Fibroblast of skin of abdomen (primary cell): Measurements from ENCODE around the gene CLCN7. TPM values are rescaled to one million over a fixed set of nuclear protein-coding genes. Genes with fewer than 3 reads are reported as not detected.
A peak's percentile ranks its signal among the peaks of the same experiment; 100 is the strongest.

Source experiments
- DNase-seq: peaks from one replicate; pipeline ENCODE4 v3.0.0-alpha.2; 2013
- polyA plus RNA-seq, 2 experiments: library from polyadenylated mRNA; unstranded; fragments of 120-200 nt; gene quantifications; one replicate each; pipeline ENCODE4 v1.2.1, GENCODE V29; 2013; ENCODE audit not compliant: insufficient read length in 2 of 2

CLCN7 gene
- 35.3 TPM for polyA plus RNA-seq (2013, experiment 1 of 2; ENCODE audit: insufficient read length)
- 35.5 TPM for polyA plus RNA-seq (2013, experiment 2 of 2; ENCODE audit: insufficient read length)

DNA sequence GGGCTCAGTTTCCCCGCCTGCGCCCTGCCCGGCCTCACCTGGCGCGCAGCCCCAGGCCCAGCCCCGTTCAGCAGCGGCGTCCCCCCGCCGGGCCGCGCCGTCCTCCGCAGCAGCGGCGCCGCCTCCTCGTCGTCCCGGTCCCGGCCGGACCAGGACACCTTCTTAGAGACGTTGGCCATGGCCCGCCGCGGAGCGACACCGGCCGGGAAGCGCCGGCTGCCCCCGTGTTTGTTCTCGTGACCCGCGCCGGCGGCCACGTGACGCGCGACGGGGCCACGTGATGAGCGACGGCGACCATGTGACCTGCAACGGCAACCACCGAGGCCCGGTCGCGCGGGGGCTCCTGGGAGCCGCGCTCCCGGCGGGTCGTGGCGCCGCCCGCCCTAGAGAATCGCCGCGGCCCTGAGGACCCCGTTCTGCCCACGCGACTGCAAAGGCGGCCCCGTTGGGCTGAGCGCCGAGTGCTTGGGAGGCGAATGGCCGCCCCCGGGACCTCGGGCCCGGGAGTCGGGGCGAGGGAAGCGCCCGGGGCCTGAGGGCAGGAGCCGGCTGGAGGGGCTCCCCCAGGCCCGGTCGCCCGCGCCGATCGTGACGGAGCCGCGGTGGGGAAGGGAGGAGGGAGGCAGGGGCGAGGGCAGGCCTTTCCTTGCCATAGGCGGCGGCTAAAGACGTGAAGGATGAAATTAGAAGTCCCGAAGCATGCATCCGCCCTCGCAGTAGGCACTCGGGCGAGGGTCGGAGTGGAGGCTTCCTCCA, at the start of gene CLCN7:
CLCN7 (minus strand) TSS at position 233 of the 756 bp plus-strand sequence; CDS start at position 179, 54 bp downstream.
- DNase-seq = peak; percentile 85

DNA sequence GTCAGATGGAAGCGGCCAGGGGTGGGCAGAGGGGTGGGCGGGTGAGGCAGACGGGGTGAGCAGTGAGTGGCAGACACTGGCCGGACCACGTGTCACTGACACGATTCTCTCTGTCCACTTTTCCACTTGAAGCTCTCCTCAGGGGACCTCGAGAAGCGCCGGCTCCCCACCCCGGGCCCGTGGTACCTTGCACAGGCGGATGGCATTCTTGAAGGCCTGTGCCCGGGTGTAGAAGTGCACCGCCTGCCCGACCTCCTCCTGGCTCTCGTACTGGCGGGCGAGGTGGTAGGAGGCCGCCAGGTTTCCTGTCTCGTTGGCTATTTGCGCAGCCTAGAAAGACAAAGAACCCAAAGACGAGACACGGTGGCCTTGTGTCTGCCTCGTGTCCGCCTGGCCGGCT, 49.5 kb upstream of the CLCN7 start:
- DNase-seq = no peak

GRCh38 chr16:1523581-1524245, 48.9 kb upstream of the CLCN7 start:
- no peak for DNase-seq

- DNase-seq = no peak
Observed at GRCh38 chr16:1520461-1520860, 45.6 kb upstream of the CLCN7 start.

GRCh38 chr16:1519831-1520230, 45.0 kb upstream of the CLCN7 start:
- DNase-seq = no peak

GRCh38 chr16:1518626-1519135, 43.9 kb upstream of the CLCN7 start:
- no peak for DNase-seq

- DNase-seq = no peak
Observed at GRCh38 chr16:1514507-1514906, 39.7 kb upstream of the CLCN7 start.

DNA sequence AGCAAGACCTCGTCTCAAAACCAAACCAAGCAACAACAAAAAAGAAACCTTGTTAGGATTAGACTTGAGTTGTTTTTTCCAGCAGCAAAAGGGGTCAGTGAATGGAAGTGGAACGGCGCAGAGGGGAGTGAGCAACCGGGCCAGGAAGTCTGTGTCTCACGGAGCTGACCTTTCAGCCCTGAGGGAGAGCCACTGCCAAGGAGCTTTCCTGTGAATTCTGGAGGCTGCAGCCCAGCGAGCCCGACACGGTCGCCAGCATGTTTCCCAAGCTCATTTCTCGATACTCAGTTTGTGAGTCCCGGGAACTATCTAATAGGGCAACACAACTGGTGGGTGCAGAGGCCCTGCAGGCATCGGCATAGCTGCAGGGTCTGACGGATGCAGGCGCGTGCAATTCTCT, 37.9 kb upstream of the CLCN7 start:
- no peak for DNase-seq

DNA sequence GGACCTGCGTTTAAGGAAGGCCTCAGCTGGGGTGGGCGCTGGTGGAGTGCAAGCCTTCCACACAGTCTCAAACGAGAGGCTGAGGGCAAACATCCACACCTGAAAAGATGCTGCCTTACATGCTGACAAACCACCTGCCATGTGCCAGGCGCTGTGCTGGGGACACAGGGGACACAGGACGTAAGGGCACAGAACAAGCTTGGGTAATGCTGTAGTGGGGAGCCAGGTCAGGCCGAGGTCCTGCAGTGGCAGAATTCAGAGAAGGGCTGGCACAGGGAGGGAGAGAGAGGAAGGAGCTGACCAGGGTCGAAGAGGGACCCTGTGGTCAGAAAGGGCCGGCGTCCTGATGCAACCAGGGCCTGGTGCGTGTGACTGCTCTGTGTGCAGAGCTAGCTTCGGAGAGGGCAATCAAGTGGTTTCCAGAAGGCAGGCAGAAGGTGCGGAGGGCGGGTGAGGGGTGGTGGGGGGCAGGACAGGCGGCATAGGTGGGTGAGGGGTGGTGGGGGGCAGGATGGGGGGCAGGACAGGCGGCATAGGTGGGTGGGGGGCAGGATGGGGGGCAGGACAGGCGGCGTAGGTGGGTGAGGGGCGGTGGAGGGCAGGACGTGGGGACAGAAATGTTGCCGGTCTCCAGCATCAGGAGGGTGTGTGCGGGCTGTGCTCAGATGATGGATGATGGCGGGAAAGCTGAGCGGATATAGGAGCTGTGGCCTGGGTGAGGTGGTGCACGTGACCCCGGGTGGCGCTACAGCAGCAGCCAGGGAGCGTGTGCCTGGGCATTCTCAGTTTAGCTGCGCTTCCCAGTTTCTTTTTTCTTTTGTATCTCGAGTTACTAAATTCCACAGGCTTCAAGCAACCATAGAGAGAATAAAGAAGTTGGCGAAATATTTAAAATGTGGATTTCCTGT, 37.1 kb upstream of the CLCN7 start:
- no peak for DNase-seq

- no peak for DNase-seq
Observed at GRCh38 chr16:1510941-1511351, 36.1 kb upstream of the CLCN7 start.

GRCh38 chr16:1510272-1510671, 35.4 kb upstream of the CLCN7 start:
- no peak for DNase-seq

DNA sequence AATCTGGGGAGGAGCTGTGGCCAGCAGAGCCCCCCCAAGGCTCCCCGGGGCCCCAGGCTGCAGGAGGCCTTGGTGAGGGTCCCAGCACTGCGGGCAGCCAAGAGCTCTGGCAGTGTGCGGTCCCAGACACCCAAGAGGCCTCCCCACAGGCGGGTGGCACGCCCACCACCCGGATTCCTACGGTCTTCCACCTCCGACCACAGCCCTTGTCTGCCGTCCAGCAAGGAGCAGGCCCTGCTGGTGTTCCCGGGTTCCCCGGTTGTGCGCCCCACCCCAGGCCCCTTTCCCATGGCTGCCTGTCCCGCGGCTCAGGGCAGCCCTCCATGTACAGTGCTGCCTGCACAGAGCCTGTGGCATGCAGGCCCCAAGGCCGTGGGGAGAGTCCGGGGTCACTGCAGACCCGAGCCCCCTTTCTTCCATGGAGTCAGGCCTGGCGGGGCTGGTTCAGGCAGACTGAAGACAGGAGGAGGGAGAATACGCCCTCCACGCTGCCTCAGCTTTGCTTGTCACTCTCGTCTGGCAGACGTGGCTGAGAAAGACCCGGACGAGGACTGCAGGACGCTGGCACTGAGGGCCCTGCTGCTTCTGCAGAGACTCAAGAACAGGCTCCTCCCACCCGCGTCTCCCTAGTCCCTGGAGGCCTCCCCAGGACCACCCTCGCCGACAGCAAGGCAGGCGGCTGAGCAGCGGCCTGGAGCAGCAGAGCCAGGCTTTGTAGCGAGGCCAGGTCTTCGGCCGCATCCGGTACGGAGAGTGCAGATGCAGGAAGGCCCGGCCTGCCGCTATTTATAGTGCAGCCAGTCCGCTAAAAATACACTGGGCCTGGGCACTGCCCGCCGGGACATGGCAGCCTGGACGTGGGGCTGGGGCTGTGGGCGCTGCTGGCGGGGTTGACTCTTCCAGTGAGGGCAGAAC, 34.7 kb upstream of the CLCN7 start:
- no peak for DNase-seq

- DNase-seq = no peak
Observed at GRCh38 chr16:1508494-1509187, 33.8 kb upstream of the CLCN7 start.

- DNase-seq = no peak
Observed at GRCh38 chr16:1506494-1507213, 31.8 kb upstream of the CLCN7 start.

- no peak for DNase-seq
Observed at GRCh38 chr16:1505912-1506311, 31.1 kb upstream of the CLCN7 start.

DNA sequence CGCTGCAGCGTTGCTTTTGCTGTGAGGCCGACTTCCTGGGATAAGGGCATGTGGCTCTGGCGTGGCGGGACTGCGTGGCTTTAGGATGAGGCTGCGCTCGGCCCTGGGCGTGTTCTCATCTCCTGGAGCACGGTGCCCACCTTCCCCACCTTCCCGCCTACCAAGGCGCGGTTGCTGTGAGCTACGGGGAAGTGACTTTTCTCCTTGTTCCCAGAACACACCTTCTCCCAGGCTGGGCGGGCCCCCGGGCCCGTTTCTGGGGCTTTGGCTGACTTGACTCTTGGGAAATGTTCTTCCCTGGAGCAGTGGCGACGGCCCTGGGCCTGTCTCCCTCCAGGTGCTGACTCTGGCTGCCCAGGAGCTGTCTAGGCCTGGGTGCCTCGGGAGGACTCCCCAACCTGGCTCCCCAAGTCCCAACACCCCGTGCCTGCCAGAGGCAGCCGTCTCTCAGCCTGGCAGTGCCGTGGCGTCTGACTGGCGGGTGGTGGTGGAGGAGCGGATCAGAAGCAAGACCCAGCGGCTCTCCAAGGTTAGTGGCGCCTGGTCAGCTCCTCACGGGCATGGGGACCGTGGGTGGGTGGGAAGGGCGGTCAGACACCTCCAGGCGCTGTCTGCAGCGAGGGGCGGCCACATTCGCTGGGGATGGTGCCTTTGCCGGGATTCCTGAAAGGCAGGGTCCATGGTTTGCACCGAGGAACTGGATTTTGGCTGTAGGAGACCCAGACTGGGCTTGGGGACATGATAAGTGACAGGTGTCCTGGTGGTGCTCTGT, 30.4 kb upstream of the CLCN7 start:
- no peak for DNase-seq

DNA sequence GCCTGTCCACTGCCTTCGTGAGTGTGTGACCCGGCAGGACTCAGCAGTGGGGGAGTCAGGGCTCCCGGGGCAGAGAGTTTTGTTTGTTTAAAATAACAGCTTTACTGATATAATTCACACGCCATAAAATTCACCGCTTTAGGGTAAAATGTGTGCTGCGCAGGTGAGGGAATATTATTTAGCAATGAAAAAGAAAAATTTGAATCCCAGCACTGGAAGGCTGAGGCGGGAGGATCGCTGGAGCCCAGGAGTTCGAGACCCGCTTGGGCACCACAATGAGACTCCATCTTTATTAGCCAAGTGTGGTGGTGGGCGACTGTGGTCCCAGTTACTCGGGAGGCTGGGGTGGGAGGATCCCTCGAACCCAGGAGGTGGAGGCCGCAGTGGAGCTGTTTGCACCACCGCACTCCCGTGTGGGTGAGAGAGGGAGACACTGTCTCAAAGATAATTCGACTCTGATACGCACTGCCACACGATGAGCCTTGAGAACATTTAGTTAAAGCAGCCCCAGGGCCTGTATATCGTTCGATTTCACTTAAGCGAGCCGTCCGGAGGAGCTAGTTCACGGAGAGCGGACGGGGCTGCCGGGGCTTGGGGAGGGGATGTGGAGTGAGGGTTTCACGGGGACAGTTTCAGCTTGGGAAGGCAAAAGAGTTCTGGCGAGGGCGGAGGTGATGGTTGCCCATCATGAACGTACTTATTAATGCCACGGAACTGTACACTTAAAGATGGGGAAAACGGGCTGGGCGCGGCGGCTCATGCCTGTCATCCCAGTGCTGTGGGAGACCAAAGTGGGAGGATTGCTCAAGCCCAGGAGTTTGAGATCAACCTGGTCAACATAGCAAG, 28.5 kb upstream of the CLCN7 start:
- DNase-seq = no peak
